HCT116 (cell line): ENCODE data around the gene INHBE. TPM values are rescaled to one million over a fixed set of nuclear protein-coding genes. Genes with fewer than 3 reads are reported as not detected.

Experiments used
- ATAC-seq: fragments of 200-7000 bp; cut with Tn5 transposase; 2 replicates; pipeline ENCODE4 v1.9.1; 2020; ENCODE audit warnings: mild to moderate bottlenecking, moderate library complexity
- BruUV-seq: library from RNA; stranded (reverse); fragments of 400-500 nt; replicated peaks from 2 replicates; lab custom pipeline; 2021; lab: Mats Ljungman, UMichigan
- CTCF ChIA-PET: fragments of 300-600 bp; sonication (Branson Sonifier 250); formaldehyde crosslinking; loops from one replicate; lab custom pipeline; 2021; ENCODE audit warnings: antibody characterized with exemption; lab: Charles Lee
- POLR2A ChIA-PET: fragments of 300-600, 350-600 bp; sonication (Branson Sonifier 250); formaldehyde crosslinking; loops from one replicate; lab custom pipeline; 2021; ENCODE audit warnings: antibody characterized with exemption; lab: Charles Lee
- RAD21 ChIA-PET, 2 experiments: fragments of 300-600 bp; sonication (Branson Sonifier 250); formaldehyde crosslinking; loops; one replicate each; lab custom pipeline; 2023; ENCODE audit warnings: low total read pairs in 2 of 2; ENCODE audit not compliant: uncharacterized antibody in 2 of 2, unreplicated experiment in 2 of 2, low non-redundant PET in 1 of 2; lab: Charles Lee
- DNase-seq: peaks from one replicate; pipeline ENCODE4 v3.0.0-alpha.2; 2010; ENCODE audit warnings: low read depth, low spot score
- H2AFZ ChIP-seq: fragments of 200-600 bp; shearing (Covaris generic), sonication (generic); 2 replicates; pipeline ENCODE4 v1.6.1; 2017; ENCODE audit warnings: low read depth, mixed run types, mixed read lengths, antibody characterized with exemption, low read length; ENCODE audit not compliant: poor library complexity, severe bottlenecking
- H3K27ac ChIP-seq: 2 replicates; pipeline ENCODE4 v1.5.1; 2012; ENCODE audit warnings: low read depth, low read length
- H3K27me3 ChIP-seq: fragments of 200-600 bp; sonication (generic); 2 replicates; pipeline ENCODE4 v1.6.1; 2016; ENCODE audit warnings: mixed run types, low read length, mixed read lengths; ENCODE audit not compliant: insufficient read depth
- H3K36me3 ChIP-seq, 2 experiments: fragments of 200-500 bp in 1 of 2; fragments of 200-600 bp in 1 of 2; sonication (Bioruptor generic) in 1 of 2; sonication (generic) in 1 of 2; 2 replicates each; pipeline versions ENCODE4 v1.5.1 to v1.6.1; 2014 to 2016; ENCODE audit warnings: low read length in 2 of 2, inconsistent platforms in 1 of 2, mixed read lengths in 1 of 2, mixed run types in 1 of 2; ENCODE audit not compliant: insufficient read depth in 2 of 2, control insufficient read depth in 1 of 2
- H3K4me1 ChIP-seq, 2 experiments: fragments of 200-600 bp in 1 of 2; sonication (generic) in 1 of 2; 2 replicates each; pipeline versions ENCODE4 v1.5.1 to v1.6.1; 2012 to 2017; ENCODE audit warnings: low read length in 2 of 2, inconsistent platforms in 1 of 2, mild to moderate bottlenecking in 1 of 2, mixed read lengths in 1 of 2, mixed run types in 1 of 2, moderate library complexity in 1 of 2; ENCODE audit not compliant: insufficient read depth in 2 of 2, control insufficient read depth in 1 of 2
- H3K4me2 ChIP-seq: fragments of 200-600 bp; sonication (generic); 2 replicates; pipeline ENCODE4 v1.6.1; 2017; ENCODE audit warnings: mixed run types, low read length, mixed read lengths
- H3K4me3 ChIP-seq, 2 experiments: fragments of 200-600 bp in 1 of 2; sonication (generic) in 1 of 2; replicated peaks in 1 of 2; 2 replicates each; pipeline ENCODE4 v1.5.1; 2011 to 2016; ENCODE audit warnings: low read length in 2 of 2, control low read depth in 1 of 2, low read depth in 1 of 2, mild to moderate bottlenecking in 1 of 2, mixed read lengths in 1 of 2, mixed run types in 1 of 2
- H3K79me2 ChIP-seq: fragments of 200-600 bp; sonication (generic); 2 replicates; pipeline ENCODE4 v1.6.1; 2017; ENCODE audit warnings: mild to moderate bottlenecking, mixed run types, low read length, moderate library complexity, mixed read lengths; ENCODE audit not compliant: insufficient read depth
- H3K9ac ChIP-seq: fragments of 200-600 bp; sonication (generic); 2 replicates; pipeline ENCODE4 v1.6.1; 2016; ENCODE audit warnings: low read length, mixed read lengths
- H3K9me2 ChIP-seq: fragments of 200-600 bp; sonication (generic), shearing (Covaris generic); 2 replicates; pipeline ENCODE4 v1.6.1; 2017; ENCODE audit warnings: mixed run types, mild to moderate bottlenecking, moderate library complexity; ENCODE audit not compliant: insufficient read depth
- H3K9me3 ChIP-seq, 2 experiments: fragments of 200-500 bp in 1 of 2; fragments of 200-600 bp in 1 of 2; sonication (Bioruptor generic) in 1 of 2; sonication (generic) in 1 of 2; 2 replicates each; pipeline ENCODE4 v1.6.1; 2014 to 2017; ENCODE audit warnings: low read length in 2 of 2, mixed read lengths in 2 of 2, inconsistent platforms in 1 of 2, low read depth in 1 of 2, mild to moderate bottlenecking in 1 of 2, mixed run types in 1 of 2, moderate library complexity in 1 of 2; ENCODE audit not compliant: control insufficient read depth in 1 of 2, insufficient read depth in 1 of 2
- H4K20me1 ChIP-seq: fragments of 200-600 bp; sonication (generic), shearing (Covaris generic); 2 replicates; pipeline ENCODE4 v1.6.1; 2017; ENCODE audit warnings: mixed run types, mild to moderate bottlenecking, moderate library complexity; ENCODE audit not compliant: insufficient read depth
- ELF1 ChIP-seq: IDR thresholded peaks from 2 replicates; pipeline ENCODE4 v1.6.1; 2012; ENCODE audit warnings: low read depth, borderline replicate concordance
- EZH2 ChIP-seq: fragments of 200-600 bp; sonication (generic); IDR thresholded peaks from 2 replicates; pipeline ENCODE4 v1.6.1; 2017; ENCODE audit warnings: antibody characterized with exemption, mixed run types
- FOSL1 ChIP-seq: IDR thresholded peaks from 2 replicates; pipeline ENCODE4 v1.6.1; 2012; ENCODE audit warnings: low read depth
- MAX ChIP-seq: IDR thresholded peaks from 2 replicates; pipeline ENCODE4 v1.6.1; 2012
- POLR2AphosphoS5 ChIP-seq: IDR thresholded peaks from 2 replicates; pipeline ENCODE4 v1.6.1; 2011; ENCODE audit warnings: mild to moderate bottlenecking, low read depth, low read length, moderate library complexity
- TCF7L2 ChIP-seq: IDR thresholded peaks from 2 replicates; pipeline ENCODE4 v1.7.0; 2011; ENCODE audit warnings: borderline replicate concordance, inconsistent platforms; ENCODE audit not compliant: insufficient read depth, insufficient read length; ENCODE audit errors: extremely low read depth
- ZBTB33 ChIP-seq: IDR thresholded peaks from 2 replicates; pipeline ENCODE4 v1.6.1; 2011; ENCODE audit warnings: mild to moderate bottlenecking, low read length, moderate library complexity; ENCODE audit not compliant: insufficient replicate concordance; ENCODE audit errors: extremely low read depth
- intact Hi-C: fragments of 100-400 bp; cut with micrococcal nuclease; formaldehyde crosslinking; loops from 2 replicates; pipeline ENCODE4 v1.10.0; 2022
- total RNA-seq: library from RNA; stranded (reverse); gene quantifications from one replicate; pipeline ENCODE4 v1.2.1, GENCODE V29; 2021; ENCODE audit not compliant: unreplicated experiment

Gene INHBE
- total RNA-seq, 1 experiment from 2014 or later: 0.89 TPM

GRCh38 chr12:57446292-57446960 lies 8.7 kb upstream of the INHBE start:
- no peaks in the 10 kb centered on the region for H3K79me2 ChIP-seq
- BruUV-seq: no TSS peak
- CTCF ChIA-PET: no interaction called here

More at GRCh38 chr12:57446292-57446960, 8.7 kb upstream of the INHBE start:
- POLR2A ChIA-PET: interaction anchor here (0.7 kb wide), 1 partner anchor 102 kb away, joined by 3 read pairs; no protein-coding TSS in a partner anchor
- intact Hi-C loops: no loop called here
- RAD21 ChIA-PET: no interaction called here
- peaks cover 0 to 7% of the 10 kb centered on the region in 2 experiments; a peak in 1 of 4 replicates for H3K9me3 ChIP-seq
- H3K27ac ChIP-seq: no peak overlapping the region
- no peaks in the 10 kb centered on the region for H3K4me1 ChIP-seq
- H3K9ac ChIP-seq: no peak overlapping the region
- no peaks in the 10 kb centered on the region for H4K20me1 ChIP-seq
- ATAC-seq (no peak), DNase-seq (no peak)
- H2AFZ ChIP-seq: no peak overlapping the region
- H3K4me2 ChIP-seq: no peak overlapping the region
- no peaks in the 10 kb centered on the region for H3K27me3 ChIP-seq
- no peaks in the 10 kb centered on the region for H3K36me3 ChIP-seq
- TF ChIP-seq TCF7L2 (no peak), MAX (no peak), POLR2AphosphoS5 (no peak), ZBTB33 (no peak), ELF1 (no peak), EZH2 (no peak), FOSL1 (no peak)
- no peak overlapping the region for H3K4me3 ChIP-seq
- H3K9me2 ChIP-seq: no peaks in the 10 kb centered on the region
